Thoracic aorta (tissue), 2 donors: ENCODE data around the gene WHAMM. TPM values are rescaled to one million over a fixed set of nuclear protein-coding genes. Genes with fewer than 3 reads are reported as not detected.
"Not testable (repeated sequence)": the region's sequence is repeated elsewhere in the genome, so short reads cannot be mapped to it uniquely, and the experiment has no call there.

Experiments used
- ATAC-seq: fragments of 150-250 bp; one replicate; pipeline ENCODE4 v1.8.0; 2017; ENCODE audit warnings: low read depth; ENCODE audit not compliant: insufficient number of reproducible peaks, low FRiP score
- DNase-seq: peaks from one replicate; pipeline ENCODE4 v3.0.0-alpha.2; 2020; ENCODE audit warnings: low spot score
- H3K27ac ChIP-seq, 2 donors: fragments of 200-600 bp; sonication (generic); 1 replicate in 1 of 2; 2 replicates in 1 of 2; pipeline ENCODE4 v1.5.1; 2016; ENCODE audit warnings: mild to moderate bottlenecking in 2 of 2, moderate library complexity in 2 of 2
- H3K27me3 ChIP-seq: fragments of 200-600 bp; sonication (generic); replicated peaks from 2 replicates; pipeline ENCODE4 v1.6.0; 2016; ENCODE audit warnings: mild to moderate bottlenecking; ENCODE audit not compliant: insufficient read depth
- H3K36me3 ChIP-seq: fragments of 200-600 bp; sonication (generic); one replicate; pipeline ENCODE4 v1.5.1; 2016
- H3K4me1 ChIP-seq, 2 donors: fragments of 200-600 bp; sonication (generic); 1 replicate in 1 of 2; 2 replicates in 1 of 2; pipeline versions ENCODE4 v1.5.1 to v1.6.0; 2016; ENCODE audit warnings: low read depth in 2 of 2, mild to moderate bottlenecking in 1 of 2; ENCODE audit not compliant: control insufficient read depth in 1 of 2
- H3K4me3 ChIP-seq: fragments of 200-600 bp; sonication (generic); 2 replicates; pipeline ENCODE4 v1.5.1; 2016; ENCODE audit warnings: mild to moderate bottlenecking
- H3K9me3 ChIP-seq: fragments of 200-600 bp; sonication (generic); 2 replicates; pipeline ENCODE4 v1.5.1; 2016
- CTCF ChIP-seq: fragments of 200-600 bp; sonication (generic); IDR thresholded peaks from one replicate; pipeline ENCODE4 v1.5.1; 2019; ENCODE audit warnings: antibody characterized with exemption
- total RNA-seq, 2 donors: library from RNA; depleted of rRNA; stranded (reverse); fragments of >200 nt; gene quantifications; one replicate each; pipeline versions ENCODE4 v1.1.0 to v1.2.3, GENCODE V29; 2016

WHAMM gene
- total RNA-seq, 2 donors from 2014 or later, result 8.1 to 9.9 TPM

DNA sequence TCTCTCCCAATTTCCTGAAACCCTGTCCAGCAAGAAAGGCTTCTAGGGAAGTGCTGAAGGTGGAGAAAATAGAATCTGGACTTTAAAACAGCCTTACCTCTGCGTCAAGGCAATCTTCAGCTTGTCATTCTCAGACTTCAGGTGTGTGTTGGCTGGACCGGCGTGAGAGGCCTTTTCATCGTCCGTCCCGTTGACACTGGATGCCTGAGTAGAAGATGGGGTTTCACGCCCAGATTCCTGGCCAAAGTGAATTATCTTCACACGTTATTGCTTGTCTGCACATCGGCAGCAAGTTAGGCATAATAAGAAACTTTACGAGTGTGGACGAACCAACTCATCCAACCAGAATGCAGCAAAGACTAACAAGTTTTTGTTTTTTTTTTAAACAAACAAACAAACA lies 49.5 kb downstream of the WHAMM start:
- H3K4me1 ChIP-seq, result no peaks in the 10 kb centered on the region
- TF ChIP-seq CTCF, result no peak
- no peaks in the 10 kb centered on the region for H3K9me3 ChIP-seq
- no peaks in the 10 kb centered on the region for H3K36me3 ChIP-seq
- ATAC-seq (no peak), DNase-seq (no peak)
- no peak overlapping the region for H3K4me3 ChIP-seq
- H3K27ac ChIP-seq, result no peak overlapping the region
- no peaks in the 10 kb centered on the region for H3K27me3 ChIP-seq

- no peak for DNase-seq
- Histone ChIP-seq H3K27ac (no peak overlapping the region), H3K4me3 (no peak overlapping the region), H3K4me1 (no peaks in the 10 kb centered on the region), H3K9me3 (no peaks in the 10 kb centered on the region), H3K27me3 (no peaks in the 10 kb centered on the region), H3K36me3 (no peaks in the 10 kb centered on the region)
- no peak for TF ChIP-seq CTCF
- ATAC-seq, result no peak
Observed at GRCh38 chr15:82862886-82863285, 53.5 kb downstream of the WHAMM start.

DNA sequence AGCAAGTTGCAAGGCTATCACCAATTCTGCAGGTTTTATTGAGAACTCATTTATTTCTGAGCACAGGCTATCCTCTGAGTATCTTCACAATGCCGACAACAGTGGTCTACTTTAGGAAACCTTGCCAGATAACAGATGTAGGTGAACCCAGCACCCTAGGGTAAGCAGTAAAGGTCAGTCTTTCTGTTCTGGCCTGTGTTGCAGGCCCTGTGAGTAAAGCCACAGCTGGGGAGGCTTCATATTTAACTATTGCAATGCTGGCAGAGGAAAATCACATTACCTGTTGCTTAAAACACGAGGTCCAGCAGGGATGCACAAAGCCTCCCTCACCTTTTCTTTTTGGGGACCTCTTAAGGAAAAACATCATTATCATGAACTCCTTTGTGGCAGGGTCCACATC lies 55.5 kb downstream of the WHAMM start:
- Histone ChIP-seq H3K9me3 (no peaks in the 10 kb centered on the region), H3K4me3 (no peak overlapping the region), H3K36me3 (no peaks in the 10 kb centered on the region), H3K27me3 (no peaks in the 10 kb centered on the region), H3K4me1 (no peaks in the 10 kb centered on the region), H3K27ac (no peak overlapping the region)
- DNase-seq (no peak), ATAC-seq (no peak)
- no peak for TF ChIP-seq CTCF

GRCh38 chr15:82865581-82865980 lies 56.2 kb downstream of the WHAMM start:
- H3K4me1 ChIP-seq, H3K27me3 ChIP-seq, ATAC-seq, H3K27ac ChIP-seq, H3K4me3 ChIP-seq, H3K9me3 ChIP-seq, DNase-seq, H3K36me3 ChIP-seq: not testable (repeated sequence)

GRCh38 chr15:82865981-82866380 lies 56.6 kb downstream of the WHAMM start:
- not testable (repeated sequence) for H3K4me3 ChIP-seq, H3K9me3 ChIP-seq, H3K27ac ChIP-seq, DNase-seq, H3K27me3 ChIP-seq, H3K36me3 ChIP-seq, H3K4me1 ChIP-seq, ATAC-seq

GRCh38 chr15:82870727-82871320 lies 61.4 kb downstream of the WHAMM start:
- ATAC-seq, result no peak
- H3K4me3 ChIP-seq, result no peak overlapping the region
- no peak for DNase-seq
- H3K36me3 ChIP-seq, result no peaks in the 10 kb centered on the region
- no peak for TF ChIP-seq CTCF
- H3K27ac ChIP-seq, result no peak overlapping the region
- H3K27me3 ChIP-seq, result no peaks in the 10 kb centered on the region
- H3K9me3 ChIP-seq, result no peaks in the 10 kb centered on the region
- H3K4me1 ChIP-seq, result no peaks in the 10 kb centered on the region
